IMR-90 (cell line): ENCODE results near the gene RIT1. TPM values are rescaled to one million over a fixed set of nuclear protein-coding genes. Genes with fewer than 3 reads are reported as not detected.

ENCODE experiments used
- ATAC-seq: fragments of 200-7000 bp; cut with Tn5 transposase; 2 replicates; pipeline ENCODE4 v1.9.1; 2020; ENCODE audit warnings: low read depth, mild to moderate bottlenecking, moderate library complexity
- BruUV-seq: library from RNA; stranded (reverse); fragments of 400-500 nt; replicated peaks from 2 replicates; lab custom pipeline; 2021; lab: Mats Ljungman, UMichigan
- CTCF ChIA-PET: fragments of 300-600 bp; formaldehyde crosslinking; extraction: SDS; loops from one replicate; lab custom pipeline; 2021; ENCODE audit warnings: antibody characterized with exemption; lab: Yijun Ruan, JAX
- POLR2A ChIA-PET: fragments of 300-600 bp; sonication (Branson Sonifier 250); formaldehyde crosslinking; loops from one replicate; lab custom pipeline; 2022; ENCODE audit warnings: antibody characterized with exemption; ENCODE audit not compliant: unreplicated experiment; lab: Charles Lee
- DNase-seq: peaks from one replicate; pipeline ENCODE4 v3.0.0; 2013
- H2AFZ ChIP-seq: replicated peaks from 2 replicates; pipeline ENCODE3; 2013; ENCODE audit warnings: low read length, mild to moderate bottlenecking; ENCODE audit not compliant: poor library complexity
- H2AK5ac ChIP-seq: 2 replicates; pipeline ENCODE4 v1.6.1; 2013; ENCODE audit warnings: low read depth, low read length, inconsistent platforms
- H2AK9ac ChIP-seq: replicated peaks from 2 replicates; pipeline ENCODE3; 2013; ENCODE audit warnings: mild to moderate bottlenecking, low read depth, low read length, moderate library complexity; ENCODE audit not compliant: poor library complexity
- H2BK120ac ChIP-seq: 2 replicates; pipeline ENCODE4 v1.6.1; 2013; ENCODE audit warnings: low read depth, low read length, inconsistent platforms
- H2BK15ac ChIP-seq: 3 replicates; pipeline ENCODE4 v1.6.1; 2013; ENCODE audit warnings: low read depth, low read length, inconsistent platforms
- H2BK20ac ChIP-seq: 2 replicates; pipeline ENCODE4 v1.6.1; 2013; ENCODE audit warnings: low read depth, mild to moderate bottlenecking, inconsistent platforms, low read length, moderate library complexity
- H2BK5ac ChIP-seq: 2 replicates; pipeline ENCODE4 v1.6.1; 2013; ENCODE audit warnings: mild to moderate bottlenecking, low read depth, low read length, inconsistent platforms; ENCODE audit not compliant: poor library complexity, severe bottlenecking
- H3K14ac ChIP-seq: replicated peaks from 2 replicates; pipeline ENCODE4 v1.6.1; 2013; ENCODE audit warnings: low read depth, low read length, inconsistent platforms
- H3K18ac ChIP-seq: 2 replicates; pipeline ENCODE4 v1.6.1; 2013; ENCODE audit warnings: low read depth, low read length, control low read depth
- H3K23ac ChIP-seq: 2 replicates; pipeline ENCODE4 v1.6.1; 2013; ENCODE audit warnings: low read depth, low read length, inconsistent platforms
- H3K27ac ChIP-seq: 2 replicates; pipeline ENCODE4 v1.5.1; 2013; ENCODE audit warnings: mild to moderate bottlenecking, control low read depth, low read length; ENCODE audit not compliant: insufficient read depth
- H3K27me3 ChIP-seq: 2 replicates; pipeline ENCODE4 v1.6.1; 2013; ENCODE audit warnings: low read length; ENCODE audit not compliant: control insufficient read depth, insufficient read depth
- H3K36me3 ChIP-seq: 2 replicates; pipeline ENCODE4 v1.6.1; 2013; ENCODE audit warnings: low read length, mixed read lengths; ENCODE audit not compliant: control insufficient read depth, insufficient read depth
- H3K4ac ChIP-seq: 2 replicates; pipeline ENCODE4 v1.6.1; 2013; ENCODE audit warnings: low read depth, low read length, inconsistent platforms
- H3K4me1 ChIP-seq: 2 replicates; pipeline ENCODE4 v1.6.1; 2013; ENCODE audit warnings: low read length, mixed read lengths; ENCODE audit not compliant: control insufficient read depth, insufficient read depth
- H3K4me2 ChIP-seq: 2 replicates; pipeline ENCODE4 v1.6.1; 2013; ENCODE audit warnings: low read depth, mild to moderate bottlenecking, control low read depth, low read length, moderate library complexity
- H3K4me3 ChIP-seq: 2 replicates; pipeline ENCODE4 v1.5.1; 2013; ENCODE audit warnings: low read depth, mild to moderate bottlenecking, control low read depth, low read length, moderate library complexity; ENCODE audit not compliant: insufficient read depth
- H3K56ac ChIP-seq: 2 replicates; pipeline ENCODE4 v1.6.1; 2013; ENCODE audit warnings: low read length, inconsistent platforms; ENCODE audit not compliant: insufficient read depth; ENCODE audit errors: extremely low read depth
- H3K79me1 ChIP-seq, 2 experiments: 2 replicates each; pipeline ENCODE4 v1.6.1; 2013; ENCODE audit warnings: low read length in 2 of 2, inconsistent platforms in 1 of 2, low read depth in 1 of 2
- H3K9ac ChIP-seq: 2 replicates; pipeline ENCODE4 v1.6.1; 2013; ENCODE audit warnings: low read depth, low read length, control low read depth
- H3K9me1 ChIP-seq: 2 replicates; pipeline ENCODE4 v1.6.1; 2013; ENCODE audit warnings: low read length, inconsistent platforms; ENCODE audit not compliant: insufficient read depth
- H3K9me3 ChIP-seq: 2 replicates; pipeline ENCODE4 v1.6.1; 2013; ENCODE audit warnings: low read length; ENCODE audit not compliant: control insufficient read depth, insufficient read depth
- H4K20me1 ChIP-seq: 2 replicates; pipeline ENCODE4 v1.6.1; 2013; ENCODE audit warnings: low read length, inconsistent platforms; ENCODE audit not compliant: insufficient read depth
- H4K5ac ChIP-seq: 2 replicates; pipeline ENCODE4 v1.6.1; 2013; ENCODE audit warnings: mild to moderate bottlenecking, low read depth, low read length, control low read depth
- H4K8ac ChIP-seq, 2 experiments: 2 replicates each; pipeline ENCODE4 v1.6.1; 2013; ENCODE audit warnings: low read depth in 2 of 2, low read length in 2 of 2, control low read depth in 1 of 2, inconsistent platforms in 1 of 2
- H4K91ac ChIP-seq: 2 replicates; pipeline ENCODE4 v1.6.1; 2013; ENCODE audit warnings: low read depth, low read length, inconsistent platforms; ENCODE audit not compliant: insufficient read depth
- BHLHE40 ChIP-seq: fragments of 150-350 bp; IDR thresholded peaks from 2 replicates; pipeline ENCODE4 v1.6.1; 2016; ENCODE audit warnings: mild to moderate bottlenecking, low read depth, low read length
- CEBPB ChIP-seq: IDR thresholded peaks from 2 replicates; pipeline ENCODE4 v1.6.1; 2012; ENCODE audit warnings: low read depth, low read length, improper control_type of control experiment
- CHD1 ChIP-seq: IDR thresholded peaks from 2 replicates; pipeline ENCODE4 v1.6.1; 2012; ENCODE audit warnings: low read depth, low read length, improper control_type of control experiment
- CTCF ChIP-seq: conservative IDR thresholded peaks from 2 replicates; pipeline ENCODE4 v1.5.1; 2012; ENCODE audit warnings: mild to moderate bottlenecking, low read depth, low read length, improper control_type of control experiment
- ELK1 ChIP-seq: fragments of 150-350 bp; IDR thresholded peaks from 2 replicates; pipeline ENCODE4 v1.6.1; 2016; ENCODE audit warnings: low read depth, mild to moderate bottlenecking, low read length, moderate library complexity, borderline replicate concordance
- FOS ChIP-seq: fragments of 150-350 bp; IDR thresholded peaks from 2 replicates; pipeline ENCODE4 v1.6.1; 2016; ENCODE audit warnings: low read depth, low read length
- MAZ ChIP-seq: IDR thresholded peaks from 2 replicates; pipeline ENCODE4 v1.6.1; 2012; ENCODE audit warnings: low read depth, mild to moderate bottlenecking, low read length, improper control_type of control experiment, moderate library complexity, borderline replicate concordance
- MXI1 ChIP-seq: IDR thresholded peaks from 2 replicates; pipeline ENCODE4 v1.6.1; 2012; ENCODE audit warnings: low read depth, mild to moderate bottlenecking, low read length, moderate library complexity, borderline replicate concordance
- NFE2L2 ChIP-seq: fragments of 150-350 bp; IDR thresholded peaks from 2 replicates; pipeline ENCODE4 v1.6.1; 2016; ENCODE audit warnings: low read depth, mild to moderate bottlenecking, low read length
- RAD21 ChIP-seq: IDR thresholded peaks from 2 replicates; pipeline ENCODE4 v1.6.1; 2012; ENCODE audit warnings: low read length, improper control_type of control experiment
- RCOR1 ChIP-seq: IDR thresholded peaks from 2 replicates; pipeline ENCODE4 v1.6.1; 2012; ENCODE audit warnings: mild to moderate bottlenecking, low read length, improper control_type of control experiment; ENCODE audit not compliant: insufficient replicate concordance
- RFX5 ChIP-seq: IDR thresholded peaks from 2 replicates; pipeline ENCODE4 v1.8.0; 2012; ENCODE audit warnings: low read depth, mild to moderate bottlenecking, low read length, moderate library complexity
- SMC3 ChIP-seq: fragments of 150-350 bp; IDR thresholded peaks from 2 replicates; pipeline ENCODE4 v1.6.1; 2016; ENCODE audit warnings: low read depth, mild to moderate bottlenecking, antibody characterized with exemption, low read length, moderate library complexity
- WGBS, 2 experiments: methylation state at CpG; one replicate each; pipeline versions ENCODE4 v1.1.5 to v1.1.7; 2013; ENCODE audit warnings: missing lambda C conversion rate in 2 of 2; ENCODE audit not compliant: insufficient read length in 1 of 2; ENCODE audit errors: extremely low coverage in 2 of 2; 5-methylcytosine and 5-hydroxymethylcytosine counted together
- dilution Hi-C: fragments of 300-500 bp; cut with HindIII; formaldehyde crosslinking; loops from one replicate; pipeline ENCODE4 v1.14.3; 2018; ENCODE audit warnings: low sequenced_read_pairs; ENCODE audit not compliant: unreplicated experiment
- in situ Hi-C: fragments of 300-500 bp; cut with MboI; formaldehyde crosslinking; loops from 3 replicates; pipeline ENCODE4 v1.14.3; 2019; ENCODE audit warnings: low sequenced_read_pairs, inconsistent platforms, mixed read lengths
- intact Hi-C: fragments of 100-400 bp; cut with micrococcal nuclease; formaldehyde crosslinking; loops from 2 replicates; pipeline ENCODE4 v1.10.0; 2022
- polyA plus RNA-seq, 3 experiments: library from polyadenylated mRNA; depleted of rRNA; stranded (reverse); fragments of >200 nt; gene quantifications; 2 replicates each; pipeline ENCODE4 v1.2.3, GENCODE V29; 2012; ENCODE audit warnings: low replicate concordance in 1 of 3
- total RNA-seq: library from RNA; depleted of rRNA; stranded (reverse); fragments of >200 nt; gene quantifications from 2 replicates; pipeline ENCODE4 v1.2.3, GENCODE V29; 2012
- TF ChIP-seq, protein P1 (sequence below): fragments of 150-350 bp; IDR thresholded peaks from 2 replicates; pipeline ENCODE4 v1.6.1; 2017; ENCODE audit warnings: mild to moderate bottlenecking, antibody characterized with exemption, low read length, low read depth

RIT1 gene
- total and polyA plus RNA-seq, 2 of the 4 experiments (the other 2 are of a cell fraction), result 29.6 to 46.8 TPM

DNA sequence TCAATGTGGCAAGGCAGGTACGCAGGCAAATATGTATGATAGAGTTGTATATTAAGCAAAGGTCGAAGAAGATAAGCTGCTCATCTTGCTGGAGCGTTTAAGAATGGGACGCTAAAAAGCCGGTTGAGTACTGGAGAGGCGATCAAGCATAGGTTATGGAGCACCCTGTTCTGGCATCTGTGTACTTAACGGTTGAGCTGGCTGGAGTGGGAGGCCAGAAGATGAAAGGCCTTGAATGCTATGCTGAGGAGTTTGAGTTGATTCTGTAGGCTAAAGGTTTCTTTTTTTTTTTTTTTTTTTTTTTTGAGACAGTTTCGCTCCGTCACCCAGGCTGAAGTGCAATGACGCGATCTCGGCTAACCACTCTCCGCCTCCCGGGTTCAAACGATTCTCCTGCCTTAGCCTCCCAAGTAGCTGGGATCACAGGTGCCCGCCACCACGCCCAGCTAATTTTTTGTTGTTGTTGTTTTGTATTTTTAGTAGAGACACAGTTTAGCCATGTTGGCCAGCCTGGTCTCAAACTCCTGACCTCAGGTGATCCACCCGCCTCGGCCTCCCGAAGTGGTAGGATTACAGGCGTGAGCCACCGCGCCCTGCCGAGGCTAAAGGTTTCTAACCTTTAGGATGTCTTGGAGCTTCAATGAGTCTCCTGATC is 23.9 kb upstream of the RIT1 start:
- H3K4me2 ChIP-seq, result peak overlapping the region; percentile 67
- H4K8ac ChIP-seq, result peak overlapping the region; percentile 91 to 97
- no peaks in the 10 kb centered on the region for H3K9me3 ChIP-seq
- 69% methylated on average over 9 of the region's 24 CpGs; no CpG with 5 or more reads in 1 of the 2 experiments for WGBS, 2 experiments
- peaks cover 7% of the 10 kb centered on the region for H3K4me1 ChIP-seq
- intact Hi-C loops, result no loop called here
- peak overlapping the region; percentile 53 for H3K18ac ChIP-seq
- peak overlapping the region; percentile 44 for H3K4me3 ChIP-seq
- peak overlapping the region; percentile 84 for H3K14ac ChIP-seq
- H3K79me1 ChIP-seq, result peaks cover 0 to 43% of the 10 kb centered on the region in 2 experiments; a peak in 3 of 4 replicates
- ATAC-seq, result no peak
- peak overlapping the region; percentile 92 for H2AK5ac ChIP-seq
- H3K9ac ChIP-seq, result peak overlapping the region; percentile 72
- H2BK120ac ChIP-seq, result peak overlapping the region; percentile 40; the same call in 1 of the 2 replicates
- ChIA-PET POLR2A (interaction anchor here (0.6 to 0.7 kb wide), 2 partner anchors 55 to 84 kb away, joined by 15 to 18 read pairs; no protein-coding TSS in a partner anchor), CTCF (interaction anchor here (1.6 kb wide), 1 partner anchor 55 kb away, joined by 6 read pairs; no protein-coding TSS in a partner anchor)
- peak overlapping the region; percentile 69 for H3K4ac ChIP-seq
- peak overlapping the region; percentile 71 for H3K27ac ChIP-seq
- H4K91ac ChIP-seq, result peak overlapping the region; percentile 85
- peak overlapping the region; percentile 94 for H2AK9ac ChIP-seq
- dilution Hi-C loops, result no loop called here
- H3K36me3 ChIP-seq, result peaks cover 22% of the 10 kb centered on the region
- peaks cover 4% of the 10 kb centered on the region; the same call in 1 of the 2 replicates for H3K9me1 ChIP-seq
- no peak for DNase-seq
- H2BK5ac ChIP-seq, result peak overlapping the region; percentile 67
- H4K5ac ChIP-seq, result peak overlapping the region; percentile 76
- peak overlapping the region; percentile 10; the same call in 1 of the 3 replicates for H2BK15ac ChIP-seq
- BruUV-seq, result TSS peak; percentile 92
- peak overlapping the region; percentile 72 for H2AFZ ChIP-seq
- peak overlapping the region; percentile 90 for H3K56ac ChIP-seq
- in situ Hi-C loops, result loop anchor here (5.0 kb wide), 2 partner anchors 52 to 132 kb away; no protein-coding TSS in a partner anchor
- H2BK20ac ChIP-seq, result no peak overlapping the region
- peak overlapping the region; percentile 76 for H3K23ac ChIP-seq
- H4K20me1 ChIP-seq, result peaks cover 31% of the 10 kb centered on the region
- no peaks in the 10 kb centered on the region for H3K27me3 ChIP-seq
- TF ChIP-seq, protein P1, sequence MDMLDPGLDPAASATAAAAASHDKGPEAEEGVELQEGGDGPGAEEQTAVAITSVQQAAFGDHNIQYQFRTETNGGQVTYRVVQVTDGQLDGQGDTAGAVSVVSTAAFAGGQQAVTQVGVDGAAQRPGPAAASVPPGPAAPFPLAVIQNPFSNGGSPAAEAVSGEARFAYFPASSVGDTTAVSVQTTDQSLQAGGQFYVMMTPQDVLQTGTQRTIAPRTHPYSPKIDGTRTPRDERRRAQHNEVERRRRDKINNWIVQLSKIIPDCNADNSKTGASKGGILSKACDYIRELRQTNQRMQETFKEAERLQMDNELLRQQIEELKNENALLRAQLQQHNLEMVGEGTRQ, result no peak
- TF ChIP-seq NFE2L2, result no peak
- TF ChIP-seq ELK1, result no peak
- TF ChIP-seq CTCF, result no peak
- TF ChIP-seq CHD1, result no peak
- TF ChIP-seq FOS, result no peak
- no peak for TF ChIP-seq SMC3
- no peak for TF ChIP-seq BHLHE40
- no peak for TF ChIP-seq MXI1
- TF ChIP-seq MAZ, result no peak
- no peak for TF ChIP-seq RFX5
- no peak for TF ChIP-seq RCOR1
- TF ChIP-seq RAD21, result no peak
- TF ChIP-seq CEBPB, result no peak
